LNCAP (cell line): ENCODE data around the gene LSS.

Experiments
- CTCF ChIP-seq: fragments of 450-650 bp; IDR thresholded peaks from 2 replicates; pipeline ENCODE4 v1.5.1; 2017; ENCODE audit warnings: mild to moderate bottlenecking

The LSS gene

DNA sequence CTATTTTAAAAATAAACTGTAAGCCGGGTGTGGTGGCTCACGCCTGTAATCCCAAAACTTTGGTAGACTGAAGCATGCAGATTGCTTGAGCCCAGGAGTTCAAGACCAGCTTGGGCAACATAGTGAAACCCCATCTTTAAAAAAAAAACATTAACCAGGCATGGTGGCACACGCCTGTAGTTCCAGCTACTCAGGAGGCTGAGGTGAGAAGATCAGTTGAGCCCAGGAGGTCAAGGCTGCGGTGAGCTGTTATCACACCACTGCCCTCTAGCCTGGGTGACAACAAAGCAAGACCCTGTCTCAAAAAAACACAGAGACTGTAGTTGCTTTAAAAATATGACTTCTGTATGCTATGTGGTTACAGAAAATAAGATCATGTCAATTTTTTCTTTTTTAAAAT lies 24.3 kb upstream of the LSS start:
- TF ChIP-seq CTCF = no peak

GRCh38 chr21:46250146-46250725 lies 21.7 kb upstream of the LSS start:
- TF ChIP-seq CTCF = no peak

DNA sequence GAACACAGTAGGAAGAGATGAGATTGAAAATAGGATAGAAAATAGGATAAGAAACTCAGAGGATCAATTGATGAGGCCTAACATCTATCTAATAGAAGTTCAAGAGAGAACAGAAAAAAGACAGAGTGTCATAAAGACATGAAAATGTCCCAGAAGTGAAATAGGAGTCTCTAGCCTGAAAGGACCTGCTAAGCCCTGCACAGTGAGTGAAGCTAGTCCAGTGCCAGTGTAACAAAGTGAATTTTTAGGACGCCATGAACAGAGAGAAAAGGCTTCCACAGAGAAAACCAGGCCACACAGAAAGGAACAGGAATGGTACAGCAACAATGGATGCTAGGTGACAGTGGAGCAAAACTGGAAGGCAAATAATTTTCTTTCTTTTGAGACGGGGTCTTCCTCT lies 20.3 kb upstream of the LSS start:
- no peak for TF ChIP-seq CTCF

DNA sequence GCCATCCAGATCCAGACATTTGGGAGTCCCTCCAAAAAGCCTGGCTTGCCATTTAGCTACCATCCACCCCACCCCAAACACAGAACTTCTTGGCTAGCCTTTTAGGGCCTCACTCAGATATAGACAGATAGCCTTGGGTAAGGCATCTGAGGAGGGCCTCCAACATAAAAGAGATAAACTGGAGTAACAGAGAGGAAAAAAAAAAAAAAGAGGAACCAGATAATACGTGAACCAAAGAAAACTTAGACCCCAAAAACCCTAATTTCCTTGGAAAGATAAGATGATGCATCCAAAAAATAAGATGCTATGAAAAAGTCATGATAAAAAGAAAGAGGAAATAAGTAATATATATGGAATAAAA lies 19.8 kb upstream of the LSS start:
- TF ChIP-seq CTCF = no peak

DNA sequence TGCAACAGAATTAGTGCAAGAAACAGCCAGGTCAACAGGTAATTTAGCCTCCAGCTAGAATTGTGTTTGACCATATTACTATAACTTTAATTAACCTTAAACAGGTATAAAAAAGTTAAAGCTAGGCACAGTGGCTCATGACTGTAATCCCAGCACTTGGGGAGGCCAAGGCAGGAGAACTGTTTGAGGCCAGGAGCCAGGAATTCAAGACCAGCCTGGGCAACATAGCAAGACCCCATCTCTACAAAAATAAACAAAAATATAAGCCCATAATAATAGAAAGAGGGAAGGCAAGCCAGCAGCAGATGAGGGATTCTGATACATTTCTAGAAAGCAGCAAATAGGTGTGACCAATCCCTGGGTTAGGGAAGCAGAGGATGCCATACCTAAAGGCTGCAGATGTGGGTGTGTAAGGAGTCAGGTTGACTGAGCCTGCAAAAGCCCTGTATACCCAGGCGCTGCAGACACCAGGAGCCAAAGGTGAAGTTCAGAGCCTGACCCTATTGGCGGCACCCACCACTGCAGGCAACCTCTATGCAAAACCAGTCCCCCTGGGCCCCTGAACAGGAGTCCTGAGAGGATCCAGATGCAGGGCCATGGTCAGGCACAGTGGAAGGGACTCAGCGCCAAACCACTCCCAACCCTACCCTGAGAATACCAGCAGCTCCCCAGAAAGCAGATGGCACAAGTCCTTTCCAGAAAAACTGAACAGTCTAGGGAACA lies 19.3 kb upstream of the LSS start:
- no peak for TF ChIP-seq CTCF

GRCh38 chr21:46246345-46246744 lies 17.8 kb upstream of the LSS start:
- TF ChIP-seq CTCF = no peak

DNA sequence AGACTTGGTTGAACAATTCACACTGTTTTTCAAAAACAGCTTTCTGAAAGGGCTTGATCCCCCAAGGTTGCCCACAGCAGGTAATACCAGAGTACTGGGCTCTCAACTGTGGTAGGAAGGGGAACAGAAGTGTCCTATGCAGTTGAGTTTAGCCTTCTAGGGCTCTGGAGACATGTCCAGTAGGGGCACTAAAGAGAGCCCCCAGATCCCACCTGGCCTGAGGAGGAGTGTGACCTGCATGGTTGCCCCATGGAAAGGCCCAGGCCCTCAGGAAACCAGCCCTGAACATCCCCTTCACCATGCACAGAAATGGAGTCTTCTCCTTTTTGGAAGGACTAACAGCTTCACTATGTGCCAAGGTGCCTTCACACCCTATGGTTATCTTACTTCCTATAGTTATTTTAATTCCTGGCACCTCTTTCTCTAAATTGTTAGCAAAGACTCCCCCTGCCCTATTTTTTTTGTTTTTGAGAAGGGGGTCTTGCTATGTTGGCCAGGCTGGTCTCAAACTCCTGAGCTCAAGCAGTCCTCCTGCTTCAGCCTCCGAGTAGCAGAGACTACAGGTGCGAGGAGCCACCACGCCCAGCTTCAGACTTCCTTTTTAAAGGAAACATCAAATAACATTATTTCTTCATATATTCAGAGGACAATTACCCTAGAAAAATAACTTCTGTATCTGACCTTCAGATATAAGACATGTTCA lies 16.8 kb upstream of the LSS start:
- no peak for TF ChIP-seq CTCF
